DMS153 treated with DMSO at 0.1 percent for 48 hours (cell line): ENCODE measurements around the gene SSC5D.

Experiments
- DNase-seq: peaks from one replicate; lab custom pipeline; 2025; ENCODE audit not compliant: unreplicated experiment; lab: John Stamatoyannopoulos, UW

SSC5D gene

GRCh38 chr19:55454787-55455243 is 33.4 kb upstream of the SSC5D start:
- peak; percentile 28 for DNase-seq

DNA sequence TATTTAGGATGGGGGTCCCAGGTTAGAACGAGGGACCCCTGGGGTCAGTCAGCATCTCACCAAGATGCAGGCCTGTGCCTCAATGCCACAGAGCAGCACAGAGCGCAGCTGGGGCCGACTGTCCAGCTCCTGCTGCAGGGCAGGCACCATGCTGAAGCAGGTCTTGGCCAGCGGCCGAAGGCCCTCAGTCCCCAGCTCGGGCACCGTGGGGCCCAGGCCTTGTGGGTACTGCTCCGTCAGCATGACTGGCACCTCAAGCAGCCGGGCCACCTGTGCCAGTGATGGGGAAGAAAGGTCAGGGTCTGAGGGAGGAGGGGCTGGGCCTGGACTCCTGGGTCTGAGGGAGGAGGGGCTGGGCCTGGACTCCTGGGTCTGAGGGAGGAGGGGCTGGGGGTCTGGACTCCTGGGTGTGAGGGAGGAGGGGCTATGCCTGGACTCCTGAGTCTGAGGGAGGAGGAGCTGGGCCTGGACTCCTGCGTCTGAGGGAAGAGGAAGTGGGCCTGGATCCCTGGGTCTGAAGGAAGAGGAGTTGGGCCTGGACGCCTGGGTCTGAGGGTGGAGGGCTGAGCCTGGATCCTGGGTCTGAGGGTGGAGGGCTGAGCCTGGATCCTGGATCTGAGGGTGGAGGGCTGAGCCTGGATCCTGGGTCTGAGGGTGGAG is 32.5 kb upstream of the SSC5D start:
- no peak for DNase-seq

GRCh38 chr19:55456347-55456746 is 31.9 kb upstream of the SSC5D start:
- DNase-seq: no peak

GRCh38 chr19:55457683-55458457 is 30.4 kb upstream of the SSC5D start:
- DNase-seq: no peak

- no peak for DNase-seq
Measured at GRCh38 chr19:55459551-55459949, 28.7 kb upstream of the SSC5D start.

DNA sequence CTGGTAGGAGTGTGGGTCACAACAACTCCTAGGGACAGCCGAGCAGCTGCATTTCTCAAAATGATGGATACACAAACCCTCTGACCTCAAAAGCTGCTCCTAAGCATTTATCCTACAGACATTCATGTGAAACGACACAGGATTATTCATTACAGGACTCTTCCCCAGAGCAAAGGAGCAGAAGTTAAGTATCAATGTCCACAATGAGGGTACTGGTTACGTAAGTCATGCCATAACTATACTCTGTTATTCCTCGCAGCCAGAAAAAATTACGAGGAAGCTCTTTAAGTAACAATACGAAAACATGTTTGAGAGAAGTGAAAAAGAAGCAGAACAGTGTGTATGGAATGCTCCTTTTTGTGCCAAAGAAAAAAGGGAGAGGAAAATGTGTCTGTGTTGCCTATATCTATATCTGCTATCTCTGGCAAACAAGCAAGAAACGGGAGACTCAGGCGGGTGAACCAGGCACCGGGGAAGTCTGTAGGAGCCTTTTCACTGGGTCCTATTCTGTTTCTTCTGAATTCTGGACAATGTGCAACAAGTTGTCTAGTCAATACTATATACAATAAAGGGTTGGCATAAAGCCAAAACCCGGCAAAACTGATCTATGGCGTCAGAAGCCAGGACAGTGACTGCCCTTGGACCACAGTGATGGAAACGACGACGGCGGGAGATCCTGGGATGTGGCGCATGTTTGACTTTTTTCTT is 28.1 kb upstream of the SSC5D start:
- no peak for DNase-seq

DNA sequence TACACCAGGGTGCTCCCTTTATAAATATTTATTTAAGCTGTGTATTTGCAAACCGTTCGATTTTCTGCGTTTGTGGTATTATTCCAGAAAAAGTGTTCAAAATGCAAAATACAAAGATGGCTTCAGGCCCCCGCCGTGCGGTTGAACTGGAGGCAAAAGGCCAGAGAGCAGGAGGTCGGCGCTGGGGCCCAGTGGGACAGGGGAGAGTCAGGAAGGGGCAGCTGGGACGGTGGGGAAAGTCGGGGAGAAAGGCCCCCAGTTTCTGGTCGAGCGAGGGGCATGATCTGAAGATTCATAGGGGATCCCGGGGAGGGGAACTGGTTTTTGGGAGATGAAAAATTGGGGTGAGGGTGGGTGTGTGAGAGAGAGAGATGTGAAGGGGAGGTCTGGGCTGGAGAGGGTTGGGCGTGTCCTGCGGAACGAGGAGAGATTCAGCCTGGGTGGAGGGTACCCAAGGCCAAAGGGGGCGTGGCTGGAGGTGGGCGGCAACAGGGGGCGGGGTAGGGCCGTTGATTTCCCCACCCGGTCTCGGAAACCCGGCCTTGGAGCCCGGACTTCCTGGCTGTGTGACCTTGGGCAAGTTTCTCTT is 27.5 kb upstream of the SSC5D start:
- DNase-seq: peak; percentile 11

- peak; percentile 98 for DNase-seq
Measured at GRCh38 chr19:55461259-55461973, 26.8 kb upstream of the SSC5D start, which contains the start of gene ISOC2. Gene ISOC2, minus strand, starts transcription at chr19:55461642. Its CDS starts 5,156 bp downstream, at chr19:55456486.

DNA sequence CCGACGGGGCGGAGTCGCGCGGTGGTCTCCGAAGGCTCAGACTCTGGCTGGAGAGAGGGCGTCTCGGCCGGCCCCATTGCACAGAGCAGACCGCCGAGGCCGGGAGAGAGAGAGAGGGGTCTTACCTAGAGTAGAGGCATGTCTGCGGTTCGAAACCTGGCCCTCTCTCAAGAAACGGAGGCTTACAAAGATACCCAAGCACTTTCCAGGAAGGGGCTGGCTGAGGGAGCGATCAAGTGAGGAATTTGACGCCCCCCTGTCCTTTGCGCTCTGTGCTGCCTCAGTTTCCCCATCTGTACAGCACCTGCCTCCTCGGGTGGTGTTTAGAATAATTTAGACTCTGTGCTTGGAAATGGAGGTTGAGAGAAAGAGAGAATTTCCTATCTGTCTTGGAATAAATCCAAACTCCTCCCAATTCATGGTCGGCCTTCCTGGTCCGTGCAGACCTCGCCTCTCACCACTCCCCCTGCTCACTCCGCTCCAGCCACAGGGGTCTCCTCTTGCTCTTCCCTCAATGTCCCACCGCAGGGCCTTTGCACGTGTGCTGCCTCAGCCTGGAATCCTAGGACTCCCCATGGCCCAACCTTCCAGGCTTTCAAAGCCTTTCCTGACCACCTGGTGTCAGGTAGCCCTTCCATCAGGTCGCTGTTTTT is 26.1 kb upstream of the SSC5D start:
- no peak for DNase-seq

DNA sequence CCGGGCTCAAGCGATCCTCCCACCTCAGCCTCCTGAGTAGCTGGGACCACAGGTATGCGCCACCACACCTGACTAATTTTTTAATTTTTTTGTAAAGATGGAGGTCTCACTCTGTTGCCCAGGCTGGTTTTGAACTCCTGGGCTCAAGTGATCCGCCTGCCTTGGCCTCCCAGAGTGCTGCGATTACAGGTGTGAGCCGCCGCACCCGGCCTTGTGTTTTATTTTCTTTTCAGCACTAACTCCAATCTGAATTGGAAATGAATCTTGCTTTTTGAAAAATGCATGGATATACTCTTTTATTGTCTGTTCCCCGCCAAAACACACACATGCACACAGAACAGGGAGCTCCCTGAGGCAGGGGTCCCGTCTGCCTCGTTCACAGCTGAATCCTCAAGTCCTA is 25.5 kb upstream of the SSC5D start:
- no peak for DNase-seq

- DNase-seq: no peak
Measured at GRCh38 chr19:55463583-55464031, 24.6 kb upstream of the SSC5D start.

DNA sequence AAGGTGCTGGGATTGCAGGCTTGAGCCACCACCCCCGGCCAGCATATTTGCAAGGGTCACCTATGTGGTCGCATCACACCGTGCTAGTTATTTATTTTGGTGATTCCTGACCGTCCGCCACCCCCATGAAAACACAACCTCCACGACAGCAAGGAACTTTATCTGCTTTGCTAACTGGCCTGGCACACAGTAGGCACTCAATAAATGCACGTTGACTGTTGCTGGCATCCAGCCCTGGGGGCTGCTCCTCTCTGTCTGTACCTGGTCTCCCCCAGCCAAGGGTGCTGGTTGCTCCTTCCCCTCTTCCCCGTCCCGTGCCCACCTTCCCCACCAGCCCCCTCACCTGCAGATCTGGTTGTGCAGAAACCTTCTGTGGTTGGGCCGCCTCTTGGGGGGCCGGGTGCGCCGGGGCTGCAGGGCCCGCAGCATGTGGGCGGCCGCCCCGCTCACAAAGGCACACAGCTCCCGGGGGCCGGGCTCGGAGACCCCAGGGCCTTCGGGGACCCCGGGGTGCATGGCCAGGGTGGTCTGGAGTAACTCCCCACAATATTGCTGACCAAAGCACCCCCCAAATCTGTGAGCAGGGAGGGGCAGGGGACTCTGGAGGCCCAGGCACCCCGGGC is 24.1 kb upstream of the SSC5D start:
- DNase-seq: no peak

DNA sequence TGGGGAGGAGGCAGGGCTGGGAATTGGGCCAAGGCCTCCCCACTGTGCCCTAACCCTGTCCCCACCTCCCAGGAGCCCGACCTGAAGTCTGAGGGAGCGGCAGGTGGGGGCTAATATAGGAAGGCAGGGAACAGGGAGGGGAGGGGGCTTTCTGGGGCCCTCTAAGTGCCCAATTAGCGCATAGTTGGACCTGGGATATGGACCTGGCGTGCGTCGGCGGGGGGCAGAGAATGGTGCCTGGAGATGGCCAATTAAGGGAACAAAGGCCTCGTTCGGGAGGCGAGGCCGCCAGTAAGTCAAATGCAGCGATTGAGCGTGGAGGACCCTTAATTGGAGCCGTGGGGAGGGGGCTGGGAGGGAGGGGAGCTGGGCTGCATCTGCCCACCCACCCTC is 23.6 kb upstream of the SSC5D start, which contains the start of gene C19orf85:
TSS of gene C19orf85 (minus strand) at position 90 of the 393 bp plus-strand sequence. CDS start 197 bp downstream, outside the sequence.
- no peak for DNase-seq

GRCh38 chr19:55465460-55466240 is 22.6 kb upstream of the SSC5D start:
- DNase-seq: no peak

DNA sequence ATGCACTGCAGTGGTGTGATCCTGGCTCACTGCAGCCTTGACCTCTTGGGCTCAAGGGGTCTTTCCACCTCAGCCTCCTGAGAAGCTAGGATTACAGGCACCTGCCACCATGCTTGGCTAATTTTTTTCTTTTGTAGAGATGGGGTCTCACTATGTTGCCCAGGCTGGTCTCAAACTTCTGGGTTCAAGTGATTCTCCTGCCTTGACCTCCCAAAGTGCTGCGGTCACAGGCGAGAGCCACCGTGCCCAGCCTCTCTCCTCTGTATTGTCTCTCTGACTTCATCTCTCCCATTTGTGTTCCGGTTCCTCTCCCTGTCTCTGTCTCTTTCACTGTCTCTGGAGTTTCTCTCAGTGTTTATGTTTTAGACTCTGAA is 22.0 kb upstream of the SSC5D start:
- no peak for DNase-seq

- no peak for DNase-seq
Measured at GRCh38 chr19:55467236-55468053, 20.8 kb upstream of the SSC5D start.

DNA sequence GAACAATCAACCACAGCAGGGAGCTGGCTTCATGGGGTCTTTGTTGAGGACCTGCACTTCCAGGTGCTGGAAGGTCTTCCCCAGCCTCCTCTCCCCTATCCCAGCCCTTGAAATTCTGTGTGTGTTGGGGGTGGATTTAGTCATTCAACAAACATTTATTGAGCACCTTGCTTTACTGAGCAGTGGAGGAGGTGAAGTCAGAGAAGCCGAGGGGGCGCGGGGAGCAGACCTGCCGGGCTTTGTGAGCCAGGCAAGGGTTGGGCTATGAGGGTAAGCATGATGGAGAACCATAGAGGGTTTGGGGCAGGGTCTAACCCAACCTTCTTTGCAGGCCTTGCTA is 20.2 kb upstream of the SSC5D start:
- no peak for DNase-seq

GRCh38 chr19:55471266-55471665 is 17.0 kb upstream of the SSC5D start:
- DNase-seq: no peak
